WTC11 (cell line): ENCODE measurements around the gene FN3K. TPM values are rescaled to one million over a fixed set of nuclear protein-coding genes. Genes with fewer than 3 reads are reported as not detected.
"Not testable (repeated sequence)": the region's sequence is repeated elsewhere in the genome, so short reads cannot be mapped to it uniquely, and the experiment has no call there.

Experiments
- ATAC-seq: fragments of 200-7000 bp; cut with Tn5 transposase; 2 replicates; pipeline ENCODE4 v1.10.0; 2021; ENCODE audit warnings: mild to moderate bottlenecking, moderate library complexity
- CTCF ChIA-PET: fragments of 300-600 bp; sonication (Branson Sonifier 250); formaldehyde crosslinking; loops from one replicate; lab custom pipeline; 2021; ENCODE audit warnings: antibody characterized with exemption; lab: Charles Lee
- POLR2A ChIA-PET: fragments of 350-600 bp; sonication (Branson Sonifier 250); formaldehyde crosslinking; loops from one replicate; lab custom pipeline; 2021; ENCODE audit warnings: antibody characterized with exemption; lab: Charles Lee
- DNase-seq: peaks from one replicate; pipeline ENCODE4 v3.0.0; 2021; ENCODE audit warnings: low spot score
- H3K27ac Mint-ChIP-seq: 2 replicates; pipeline ENCODE4 v1.8.0; 2021; ENCODE audit warnings: mixed read lengths
- H3K27me3 Mint-ChIP-seq: 2 replicates; pipeline ENCODE4 v1.8.0; 2021; ENCODE audit warnings: low read depth, mild to moderate bottlenecking, moderate library complexity, mixed read lengths
- H3K36me3 Mint-ChIP-seq: 2 replicates; pipeline ENCODE4 v1.8.0; 2021; ENCODE audit warnings: mixed read lengths
- H3K4me1 Mint-ChIP-seq: 2 replicates; pipeline ENCODE4 v1.8.0; 2022; ENCODE audit warnings: mixed read lengths
- H3K4me3 Mint-ChIP-seq: 2 replicates; pipeline ENCODE4 v1.8.0; 2021; ENCODE audit warnings: mild to moderate bottlenecking, moderate library complexity, mixed read lengths
- H3K9me3 Mint-ChIP-seq: 2 replicates; pipeline ENCODE4 v1.8.0; 2021; ENCODE audit warnings: mixed read lengths
- CBFB ChIP-seq: sonication (generic); formaldehyde crosslinking; IDR thresholded peaks from 2 replicates; pipeline ENCODE4 v1.8.1; 2022; ENCODE audit warnings: mild to moderate bottlenecking, low read depth, missing genetic modification reagents
- ELF4 ChIP-seq: sonication (generic); formaldehyde crosslinking; IDR thresholded peaks from 2 replicates; pipeline ENCODE4 v1.8.1; 2022; ENCODE audit warnings: low read depth, mild to moderate bottlenecking, moderate library complexity, missing genetic modification reagents
- ESRRA ChIP-seq: sonication (generic); formaldehyde crosslinking; IDR thresholded peaks from 2 replicates; pipeline ENCODE4 v1.8.1; 2022; ENCODE audit warnings: mild to moderate bottlenecking, missing genetic modification reagents, borderline replicate concordance
- FOXK1 ChIP-seq: sonication (generic); formaldehyde crosslinking; IDR thresholded peaks from 2 replicates; pipeline ENCODE4 v1.8.0; 2022; ENCODE audit warnings: mild to moderate bottlenecking, moderate library complexity, missing genetic modification reagents
- GABPB1 ChIP-seq: sonication (generic); formaldehyde crosslinking; IDR thresholded peaks from 2 replicates; pipeline ENCODE4 v1.8.1; 2023; ENCODE audit warnings: mild to moderate bottlenecking, missing genetic modification reagents
- NFATC4 ChIP-seq: fragments of 250-450 bp; sonication (Bioruptor Pico); IDR thresholded peaks from 2 replicates; pipeline ENCODE4 v1.9.0; 2021; ENCODE audit warnings: mild to moderate bottlenecking
- NR2C2 ChIP-seq: sonication (generic); formaldehyde crosslinking; IDR thresholded peaks from 2 replicates; pipeline ENCODE4 v1.8.0; 2022; ENCODE audit warnings: mild to moderate bottlenecking, missing genetic modification reagents
- PRDM15 ChIP-seq: sonication (generic); formaldehyde crosslinking; IDR thresholded peaks from 2 replicates; pipeline ENCODE4 v1.8.0; 2022; ENCODE audit warnings: missing genetic modification reagents
- SMAD3 ChIP-seq: sonication (generic); formaldehyde crosslinking; IDR thresholded peaks from 2 replicates; pipeline ENCODE4 v1.8.0; 2022; ENCODE audit warnings: missing genetic modification reagents, mild to moderate bottlenecking, borderline replicate concordance
- TEAD1 ChIP-seq: sonication (generic); formaldehyde crosslinking; IDR thresholded peaks from 2 replicates; pipeline ENCODE4 v1.8.0; 2022; ENCODE audit warnings: mild to moderate bottlenecking, missing genetic modification reagents
- TEAD4 ChIP-seq: sonication (generic); formaldehyde crosslinking; IDR thresholded peaks from 2 replicates; pipeline ENCODE4 v1.8.0; 2022; ENCODE audit warnings: mild to moderate bottlenecking, missing genetic modification reagents
- TP53 ChIP-seq: sonication (generic); formaldehyde crosslinking; IDR thresholded peaks from 2 replicates; pipeline ENCODE4 v1.8.1; 2023; ENCODE audit warnings: mild to moderate bottlenecking, missing genetic modification reagents
- ZNF121 ChIP-seq: sonication (generic); formaldehyde crosslinking; IDR thresholded peaks from 2 replicates; pipeline ENCODE4 v1.8.0; 2023; ENCODE audit warnings: missing genetic modification reagents
- ZNF232 ChIP-seq: sonication (generic); formaldehyde crosslinking; IDR thresholded peaks from 2 replicates; pipeline ENCODE4 v1.8.0; 2022; ENCODE audit warnings: mild to moderate bottlenecking, missing genetic modification reagents
- ZNF317 ChIP-seq: sonication (generic); formaldehyde crosslinking; IDR thresholded peaks from 2 replicates; pipeline ENCODE4 v1.8.1; 2023; ENCODE audit warnings: low read depth, mild to moderate bottlenecking, moderate library complexity, missing genetic modification reagents, borderline replicate concordance
- ZNF423 ChIP-seq: fragments of 250-450 bp; sonication (Bioruptor Pico); IDR thresholded peaks from 2 replicates; pipeline ENCODE4 v2.1.2; 2022; ENCODE audit warnings: mild to moderate bottlenecking, moderate library complexity
- total RNA-seq: library from RNA; stranded (reverse); gene quantifications from 3 replicates; pipeline ENCODE4 v1.2.3, GENCODE V29; 2021
- TF ChIP-seq, protein P1 (sequence below): fragments of 250-450 bp; sonication (Bioruptor Pico); IDR thresholded peaks from 2 replicates; pipeline ENCODE4 v1.9.0; 2021; ENCODE audit warnings: mild to moderate bottlenecking
- TF ChIP-seq, protein P2 (sequence below): sonication (generic); formaldehyde crosslinking; IDR thresholded peaks from 2 replicates; pipeline ENCODE4 v1.8.0; 2023; ENCODE audit warnings: missing genetic modification reagents, mild to moderate bottlenecking, borderline replicate concordance

Gene FN3K
- total RNA-seq, 1 experiment from 2014 or later = 19.3 TPM

- TF ChIP-seq PRDM15 (no peak), ZNF423 (CRISPR knock-in tag) (no peak), CBFB (CRISPR knock-in tag) (no peak), ZNF317 (CRISPR knock-in tag) (no peak), FOXK1 (CRISPR knock-in tag) (no peak), GABPB1 (CRISPR knock-in tag) (no peak), TEAD4 (no peak), TEAD1 (CRISPR knock-in tag) (no peak), ZNF121 (CRISPR knock-in tag) (no peak), ESRRA (CRISPR knock-in tag) (no peak), ELF4 (CRISPR knock-in tag) (no peak), ZNF232 (no peak), NR2C2 (CRISPR knock-in tag) (no peak), TP53 (CRISPR knock-in tag) (no peak), SMAD3 (no peak), NFATC4 (CRISPR knock-in tag) (no peak)
- TF ChIP-seq, protein P1, sequence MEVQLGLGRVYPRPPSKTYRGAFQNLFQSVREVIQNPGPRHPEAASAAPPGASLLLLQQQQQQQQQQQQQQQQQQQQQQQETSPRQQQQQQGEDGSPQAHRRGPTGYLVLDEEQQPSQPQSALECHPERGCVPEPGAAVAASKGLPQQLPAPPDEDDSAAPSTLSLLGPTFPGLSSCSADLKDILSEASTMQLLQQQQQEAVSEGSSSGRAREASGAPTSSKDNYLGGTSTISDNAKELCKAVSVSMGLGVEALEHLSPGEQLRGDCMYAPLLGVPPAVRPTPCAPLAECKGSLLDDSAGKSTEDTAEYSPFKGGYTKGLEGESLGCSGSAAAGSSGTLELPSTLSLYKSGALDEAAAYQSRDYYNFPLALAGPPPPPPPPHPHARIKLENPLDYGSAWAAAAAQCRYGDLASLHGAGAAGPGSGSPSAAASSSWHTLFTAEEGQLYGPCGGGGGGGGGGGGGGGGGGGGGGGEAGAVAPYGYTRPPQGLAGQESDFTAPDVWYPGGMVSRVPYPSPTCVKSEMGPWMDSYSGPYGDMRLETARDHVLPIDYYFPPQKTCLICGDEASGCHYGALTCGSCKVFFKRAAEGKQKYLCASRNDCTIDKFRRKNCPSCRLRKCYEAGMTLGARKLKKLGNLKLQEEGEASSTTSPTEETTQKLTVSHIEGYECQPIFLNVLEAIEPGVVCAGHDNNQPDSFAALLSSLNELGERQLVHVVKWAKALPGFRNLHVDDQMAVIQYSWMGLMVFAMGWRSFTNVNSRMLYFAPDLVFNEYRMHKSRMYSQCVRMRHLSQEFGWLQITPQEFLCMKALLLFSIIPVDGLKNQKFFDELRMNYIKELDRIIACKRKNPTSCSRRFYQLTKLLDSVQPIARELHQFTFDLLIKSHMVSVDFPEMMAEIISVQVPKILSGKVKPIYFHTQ (CRISPR knock-in tag) = no peak
- TF ChIP-seq, protein P2, sequence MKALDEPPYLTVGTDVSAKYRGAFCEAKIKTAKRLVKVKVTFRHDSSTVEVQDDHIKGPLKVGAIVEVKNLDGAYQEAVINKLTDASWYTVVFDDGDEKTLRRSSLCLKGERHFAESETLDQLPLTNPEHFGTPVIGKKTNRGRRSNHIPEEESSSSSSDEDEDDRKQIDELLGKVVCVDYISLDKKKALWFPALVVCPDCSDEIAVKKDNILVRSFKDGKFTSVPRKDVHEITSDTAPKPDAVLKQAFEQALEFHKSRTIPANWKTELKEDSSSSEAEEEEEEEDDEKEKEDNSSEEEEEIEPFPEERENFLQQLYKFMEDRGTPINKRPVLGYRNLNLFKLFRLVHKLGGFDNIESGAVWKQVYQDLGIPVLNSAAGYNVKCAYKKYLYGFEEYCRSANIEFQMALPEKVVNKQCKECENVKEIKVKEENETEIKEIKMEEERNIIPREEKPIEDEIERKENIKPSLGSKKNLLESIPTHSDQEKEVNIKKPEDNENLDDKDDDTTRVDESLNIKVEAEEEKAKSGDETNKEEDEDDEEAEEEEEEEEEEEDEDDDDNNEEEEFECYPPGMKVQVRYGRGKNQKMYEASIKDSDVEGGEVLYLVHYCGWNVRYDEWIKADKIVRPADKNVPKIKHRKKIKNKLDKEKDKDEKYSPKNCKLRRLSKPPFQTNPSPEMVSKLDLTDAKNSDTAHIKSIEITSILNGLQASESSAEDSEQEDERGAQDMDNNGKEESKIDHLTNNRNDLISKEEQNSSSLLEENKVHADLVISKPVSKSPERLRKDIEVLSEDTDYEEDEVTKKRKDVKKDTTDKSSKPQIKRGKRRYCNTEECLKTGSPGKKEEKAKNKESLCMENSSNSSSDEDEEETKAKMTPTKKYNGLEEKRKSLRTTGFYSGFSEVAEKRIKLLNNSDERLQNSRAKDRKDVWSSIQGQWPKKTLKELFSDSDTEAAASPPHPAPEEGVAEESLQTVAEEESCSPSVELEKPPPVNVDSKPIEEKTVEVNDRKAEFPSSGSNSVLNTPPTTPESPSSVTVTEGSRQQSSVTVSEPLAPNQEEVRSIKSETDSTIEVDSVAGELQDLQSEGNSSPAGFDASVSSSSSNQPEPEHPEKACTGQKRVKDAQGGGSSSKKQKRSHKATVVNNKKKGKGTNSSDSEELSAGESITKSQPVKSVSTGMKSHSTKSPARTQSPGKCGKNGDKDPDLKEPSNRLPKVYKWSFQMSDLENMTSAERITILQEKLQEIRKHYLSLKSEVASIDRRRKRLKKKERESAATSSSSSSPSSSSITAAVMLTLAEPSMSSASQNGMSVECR (CRISPR knock-in tag) = no peak
- TF ChIP-seq, all 79 proteins: peak for 0
- no peak overlapping the region for H3K4me3 Mint-ChIP-seq
- no peak overlapping the region for H3K27ac Mint-ChIP-seq
- ChIA-PET POLR2A (no interaction called here), CTCF (interaction anchor here (0.5 to 1.2 kb wide), 4 partner anchors 10 to 103 kb away, joined by 3 to 4 read pairs (median 3); no protein-coding TSS in a partner anchor)
- H3K36me3 Mint-ChIP-seq = peaks cover 68% of the 10 kb centered on the region
- DNase-seq = no peak
- no peak for ATAC-seq
- H3K9me3 Mint-ChIP-seq = no peaks in the 10 kb centered on the region
- H3K27me3 Mint-ChIP-seq = no peaks in the 10 kb centered on the region
- 0 out of 2 replicates have a peak, but pooled peaks cover 2% of the 10 kb centered on the region for H3K4me1 Mint-ChIP-seq
Measured at GRCh38 chr17:82772026-82772425, 36.6 kb downstream of the FN3K start.

GRCh38 chr17:82774456-82774855 is 39.0 kb downstream of the FN3K start:
- H3K4me1 Mint-ChIP-seq, H3K27me3 Mint-ChIP-seq, DNase-seq, POLR2A ChIA-PET, ATAC-seq, H3K4me3 Mint-ChIP-seq, H3K9me3 Mint-ChIP-seq, CTCF ChIA-PET, H3K27ac Mint-ChIP-seq: not testable (repeated sequence)
- H3K36me3 Mint-ChIP-seq = peaks cover 57% of the 10 kb centered on the region
